IMR-90 (cell line): ENCODE results near the gene DCAKD. TPM values are rescaled to one million over a fixed set of nuclear protein-coding genes. Genes with fewer than 3 reads are reported as not detected.

Experiments
- ATAC-seq: fragments of 200-7000 bp; cut with Tn5 transposase; 2 replicates; pipeline ENCODE4 v1.9.1; 2020; ENCODE audit warnings: low read depth, mild to moderate bottlenecking, moderate library complexity
- BruUV-seq: library from RNA; stranded (reverse); fragments of 400-500 nt; replicated peaks from 2 replicates; lab custom pipeline; 2021; lab: Mats Ljungman, UMichigan
- CTCF ChIA-PET: fragments of 300-600 bp; formaldehyde crosslinking; extraction: SDS; loops from one replicate; lab custom pipeline; 2021; ENCODE audit warnings: antibody characterized with exemption; lab: Yijun Ruan, JAX
- POLR2A ChIA-PET: fragments of 300-600 bp; sonication (Branson Sonifier 250); formaldehyde crosslinking; loops from one replicate; lab custom pipeline; 2022; ENCODE audit warnings: antibody characterized with exemption; ENCODE audit not compliant: unreplicated experiment; lab: Charles Lee
- DNase-seq: peaks from one replicate; pipeline ENCODE4 v3.0.0; 2013
- H2AFZ ChIP-seq: replicated peaks from 2 replicates; pipeline ENCODE3; 2013; ENCODE audit warnings: low read length, mild to moderate bottlenecking; ENCODE audit not compliant: poor library complexity
- H2AK5ac ChIP-seq: 2 replicates; pipeline ENCODE4 v1.6.1; 2013; ENCODE audit warnings: low read depth, low read length, inconsistent platforms
- H2AK9ac ChIP-seq: replicated peaks from 2 replicates; pipeline ENCODE3; 2013; ENCODE audit warnings: mild to moderate bottlenecking, low read depth, low read length, moderate library complexity; ENCODE audit not compliant: poor library complexity
- H2BK120ac ChIP-seq: 2 replicates; pipeline ENCODE4 v1.6.1; 2013; ENCODE audit warnings: low read depth, low read length, inconsistent platforms
- H2BK15ac ChIP-seq: 3 replicates; pipeline ENCODE4 v1.6.1; 2013; ENCODE audit warnings: low read depth, low read length, inconsistent platforms
- H2BK20ac ChIP-seq: 2 replicates; pipeline ENCODE4 v1.6.1; 2013; ENCODE audit warnings: low read depth, mild to moderate bottlenecking, inconsistent platforms, low read length, moderate library complexity
- H2BK5ac ChIP-seq: 2 replicates; pipeline ENCODE4 v1.6.1; 2013; ENCODE audit warnings: mild to moderate bottlenecking, low read depth, low read length, inconsistent platforms; ENCODE audit not compliant: poor library complexity, severe bottlenecking
- H3K14ac ChIP-seq: replicated peaks from 2 replicates; pipeline ENCODE4 v1.6.1; 2013; ENCODE audit warnings: low read depth, low read length, inconsistent platforms
- H3K18ac ChIP-seq: 2 replicates; pipeline ENCODE4 v1.6.1; 2013; ENCODE audit warnings: low read depth, low read length, control low read depth
- H3K23ac ChIP-seq: 2 replicates; pipeline ENCODE4 v1.6.1; 2013; ENCODE audit warnings: low read depth, low read length, inconsistent platforms
- H3K27ac ChIP-seq: 2 replicates; pipeline ENCODE4 v1.5.1; 2013; ENCODE audit warnings: mild to moderate bottlenecking, control low read depth, low read length; ENCODE audit not compliant: insufficient read depth
- H3K27me3 ChIP-seq: 2 replicates; pipeline ENCODE4 v1.6.1; 2013; ENCODE audit warnings: low read length; ENCODE audit not compliant: control insufficient read depth, insufficient read depth
- H3K36me3 ChIP-seq: 2 replicates; pipeline ENCODE4 v1.6.1; 2013; ENCODE audit warnings: low read length, mixed read lengths; ENCODE audit not compliant: control insufficient read depth, insufficient read depth
- H3K4ac ChIP-seq: 2 replicates; pipeline ENCODE4 v1.6.1; 2013; ENCODE audit warnings: low read depth, low read length, inconsistent platforms
- H3K4me1 ChIP-seq: 2 replicates; pipeline ENCODE4 v1.6.1; 2013; ENCODE audit warnings: low read length, mixed read lengths; ENCODE audit not compliant: control insufficient read depth, insufficient read depth
- H3K4me2 ChIP-seq: 2 replicates; pipeline ENCODE4 v1.6.1; 2013; ENCODE audit warnings: low read depth, mild to moderate bottlenecking, control low read depth, low read length, moderate library complexity
- H3K4me3 ChIP-seq: 2 replicates; pipeline ENCODE4 v1.5.1; 2013; ENCODE audit warnings: low read depth, mild to moderate bottlenecking, control low read depth, low read length, moderate library complexity; ENCODE audit not compliant: insufficient read depth
- H3K56ac ChIP-seq: 2 replicates; pipeline ENCODE4 v1.6.1; 2013; ENCODE audit warnings: low read length, inconsistent platforms; ENCODE audit not compliant: insufficient read depth; ENCODE audit errors: extremely low read depth
- H3K79me1 ChIP-seq, 2 experiments: 2 replicates each; pipeline ENCODE4 v1.6.1; 2013; ENCODE audit warnings: low read length in 2 of 2, inconsistent platforms in 1 of 2, low read depth in 1 of 2
- H3K9ac ChIP-seq: 2 replicates; pipeline ENCODE4 v1.6.1; 2013; ENCODE audit warnings: low read depth, low read length, control low read depth
- H3K9me1 ChIP-seq: 2 replicates; pipeline ENCODE4 v1.6.1; 2013; ENCODE audit warnings: low read length, inconsistent platforms; ENCODE audit not compliant: insufficient read depth
- H3K9me3 ChIP-seq: 2 replicates; pipeline ENCODE4 v1.6.1; 2013; ENCODE audit warnings: low read length; ENCODE audit not compliant: control insufficient read depth, insufficient read depth
- H4K20me1 ChIP-seq: 2 replicates; pipeline ENCODE4 v1.6.1; 2013; ENCODE audit warnings: low read length, inconsistent platforms; ENCODE audit not compliant: insufficient read depth
- H4K5ac ChIP-seq: 2 replicates; pipeline ENCODE4 v1.6.1; 2013; ENCODE audit warnings: mild to moderate bottlenecking, low read depth, low read length, control low read depth
- H4K8ac ChIP-seq, 2 experiments: 2 replicates each; pipeline ENCODE4 v1.6.1; 2013; ENCODE audit warnings: low read depth in 2 of 2, low read length in 2 of 2, control low read depth in 1 of 2, inconsistent platforms in 1 of 2
- H4K91ac ChIP-seq: 2 replicates; pipeline ENCODE4 v1.6.1; 2013; ENCODE audit warnings: low read depth, low read length, inconsistent platforms; ENCODE audit not compliant: insufficient read depth
- BHLHE40 ChIP-seq: fragments of 150-350 bp; IDR thresholded peaks from 2 replicates; pipeline ENCODE4 v1.6.1; 2016; ENCODE audit warnings: mild to moderate bottlenecking, low read depth, low read length
- CEBPB ChIP-seq: IDR thresholded peaks from 2 replicates; pipeline ENCODE4 v1.6.1; 2012; ENCODE audit warnings: low read depth, low read length, improper control_type of control experiment
- CHD1 ChIP-seq: IDR thresholded peaks from 2 replicates; pipeline ENCODE4 v1.6.1; 2012; ENCODE audit warnings: low read depth, low read length, improper control_type of control experiment
- MAFK ChIP-seq: IDR thresholded peaks from 2 replicates; pipeline ENCODE4 v1.6.1; 2012; ENCODE audit warnings: low read depth, low read length, improper control_type of control experiment
- MXI1 ChIP-seq: IDR thresholded peaks from 2 replicates; pipeline ENCODE4 v1.6.1; 2012; ENCODE audit warnings: low read depth, mild to moderate bottlenecking, low read length, moderate library complexity, borderline replicate concordance
- NFE2L2 ChIP-seq: fragments of 150-350 bp; IDR thresholded peaks from 2 replicates; pipeline ENCODE4 v1.6.1; 2016; ENCODE audit warnings: low read depth, mild to moderate bottlenecking, low read length
- POLR2A ChIP-seq: IDR thresholded peaks from 2 replicates; pipeline ENCODE4 v1.6.1; 2012; ENCODE audit warnings: mild to moderate bottlenecking, low read depth, low read length
- RAD21 ChIP-seq: IDR thresholded peaks from 2 replicates; pipeline ENCODE4 v1.6.1; 2012; ENCODE audit warnings: low read length, improper control_type of control experiment
- RFX5 ChIP-seq: IDR thresholded peaks from 2 replicates; pipeline ENCODE4 v1.8.0; 2012; ENCODE audit warnings: low read depth, mild to moderate bottlenecking, low read length, moderate library complexity
- SMC3 ChIP-seq: fragments of 150-350 bp; IDR thresholded peaks from 2 replicates; pipeline ENCODE4 v1.6.1; 2016; ENCODE audit warnings: low read depth, mild to moderate bottlenecking, antibody characterized with exemption, low read length, moderate library complexity
- WGBS, 2 experiments: methylation state at CpG; one replicate each; pipeline versions ENCODE4 v1.1.5 to v1.1.7; 2013; ENCODE audit warnings: missing lambda C conversion rate in 2 of 2; ENCODE audit not compliant: insufficient read length in 1 of 2; ENCODE audit errors: extremely low coverage in 2 of 2; 5-methylcytosine and 5-hydroxymethylcytosine counted together
- dilution Hi-C: fragments of 300-500 bp; cut with HindIII; formaldehyde crosslinking; loops from one replicate; pipeline ENCODE4 v1.14.3; 2018; ENCODE audit warnings: low sequenced_read_pairs; ENCODE audit not compliant: unreplicated experiment
- in situ Hi-C: fragments of 300-500 bp; cut with MboI; formaldehyde crosslinking; loops from 3 replicates; pipeline ENCODE4 v1.14.3; 2019; ENCODE audit warnings: low sequenced_read_pairs, inconsistent platforms, mixed read lengths
- intact Hi-C: fragments of 100-400 bp; cut with micrococcal nuclease; formaldehyde crosslinking; loops from 2 replicates; pipeline ENCODE4 v1.10.0; 2022
- polyA plus RNA-seq, 3 experiments: library from polyadenylated mRNA; depleted of rRNA; stranded (reverse); fragments of >200 nt; gene quantifications; 2 replicates each; pipeline ENCODE4 v1.2.3, GENCODE V29; 2012; ENCODE audit warnings: low replicate concordance in 1 of 3
- total RNA-seq: library from RNA; depleted of rRNA; stranded (reverse); fragments of >200 nt; gene quantifications from 2 replicates; pipeline ENCODE4 v1.2.3, GENCODE V29; 2012
- TF ChIP-seq, protein P1 (sequence below): fragments of 150-350 bp; IDR thresholded peaks from 2 replicates; pipeline ENCODE4 v1.6.1; 2016; ENCODE audit warnings: low read depth, mild to moderate bottlenecking, low read length, moderate library complexity, borderline replicate concordance
- TF ChIP-seq, protein P2 (sequence below): fragments of 150-350 bp; IDR thresholded peaks from 2 replicates; pipeline ENCODE4 v1.6.1; 2017; ENCODE audit warnings: mild to moderate bottlenecking, antibody characterized with exemption, low read length, low read depth

Gene DCAKD
- total and polyA plus RNA-seq, 2 of the 4 experiments (the other 2 are of a cell fraction) = 31.3 to 47.9 TPM

DNA sequence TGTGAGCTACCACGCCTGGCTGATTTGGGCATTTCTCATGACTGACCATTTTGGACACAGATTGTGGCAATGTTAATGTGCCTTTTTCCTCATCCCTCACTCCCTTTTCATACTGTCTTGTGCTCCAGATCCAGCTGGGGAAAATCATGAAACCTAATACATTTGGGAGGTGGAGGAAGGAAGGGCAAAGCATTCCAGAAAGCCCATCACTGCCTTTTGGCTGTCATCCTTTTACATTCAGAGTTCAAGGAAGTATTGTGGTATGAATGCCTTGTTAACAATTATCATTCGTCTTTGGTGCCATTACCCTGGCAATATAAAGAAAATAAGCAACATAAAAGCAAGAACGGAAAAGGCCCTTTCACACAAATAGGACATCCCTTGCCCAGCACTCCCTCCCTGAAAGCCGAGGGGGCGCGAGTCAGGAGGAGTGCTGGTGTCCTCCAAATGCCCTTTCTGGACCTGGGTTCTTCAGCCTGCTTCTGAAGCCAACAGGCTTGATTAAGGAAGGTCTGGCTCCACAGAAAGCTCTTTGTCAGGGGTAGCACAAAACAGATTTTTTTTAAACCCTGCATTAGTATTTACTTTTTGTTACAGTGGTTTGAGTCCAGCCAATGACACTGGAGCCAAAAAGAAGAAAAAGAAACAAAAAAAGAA lies 29.7 kb upstream of the DCAKD start:
- Histone ChIP-seq H3K9me3 (no peaks in the 10 kb centered on the region), H3K27ac (peak overlapping the region; percentile 96; the same call in 1 of the 2 replicates), H3K4ac (no peak overlapping the region), H3K56ac (no peak overlapping the region), H2BK120ac (no peak overlapping the region), H4K5ac (peak overlapping the region; percentile 74; the same call in 1 of the 2 replicates), H2AK9ac (no peak overlapping the region), H4K8ac (no peak overlapping the region), H2BK20ac (no peak overlapping the region), H4K20me1 (no peaks in the 10 kb centered on the region), H3K9ac (no peak overlapping the region; the same call in 1 of the 2 replicates), H3K4me2 (no peak overlapping the region; the same call in 1 of the 2 replicates), H3K4me1 (peaks cover 14% of the 10 kb centered on the region), H3K14ac (no peak overlapping the region), H3K79me1 (peaks cover 23 to 62% of the 10 kb centered on the region in 2 experiments), H3K9me1 (peaks cover 2% of the 10 kb centered on the region; the same call in 1 of the 2 replicates), H3K23ac (no peak overlapping the region), H3K18ac (no peak overlapping the region; the same call in 1 of the 2 replicates), H3K27me3 (no peaks in the 10 kb centered on the region), H3K36me3 (peaks cover 29% of the 10 kb centered on the region), H4K91ac (no peak overlapping the region), H2AK5ac (no peak overlapping the region; the same call in 1 of the 2 replicates), H2BK15ac (no peak overlapping the region), H2AFZ (no peak overlapping the region), H2BK5ac (no peak overlapping the region), H3K4me3 (no peak overlapping the region)
- WGBS, 2 experiments = 79% methylated on average over 4 of the region's 6 CpGs; no CpG with 5 or more reads in 1 of the 2 experiments
- dilution Hi-C loops (no loop called here), intact Hi-C loops (no loop called here), in situ Hi-C loops (no loop called here)
- POLR2A ChIA-PET = interaction anchor here (0.6 kb wide), 1 partner anchor 30 kb away, joined by 3 read pairs; no protein-coding TSS in a partner anchor
- CTCF ChIA-PET = no interaction called here
- DNase-seq (no peak), ATAC-seq (peak; percentile 77)
- no peak for TF ChIP-seq RAD21
- TF ChIP-seq, protein P1, sequence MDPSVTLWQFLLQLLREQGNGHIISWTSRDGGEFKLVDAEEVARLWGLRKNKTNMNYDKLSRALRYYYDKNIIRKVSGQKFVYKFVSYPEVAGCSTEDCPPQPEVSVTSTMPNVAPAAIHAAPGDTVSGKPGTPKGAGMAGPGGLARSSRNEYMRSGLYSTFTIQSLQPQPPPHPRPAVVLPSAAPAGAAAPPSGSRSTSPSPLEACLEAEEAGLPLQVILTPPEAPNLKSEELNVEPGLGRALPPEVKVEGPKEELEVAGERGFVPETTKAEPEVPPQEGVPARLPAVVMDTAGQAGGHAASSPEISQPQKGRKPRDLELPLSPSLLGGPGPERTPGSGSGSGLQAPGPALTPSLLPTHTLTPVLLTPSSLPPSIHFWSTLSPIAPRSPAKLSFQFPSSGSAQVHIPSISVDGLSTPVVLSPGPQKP = no peak
- TF ChIP-seq SMC3 = no peak
- TF ChIP-seq RFX5 = no peak
- TF ChIP-seq, protein P2, sequence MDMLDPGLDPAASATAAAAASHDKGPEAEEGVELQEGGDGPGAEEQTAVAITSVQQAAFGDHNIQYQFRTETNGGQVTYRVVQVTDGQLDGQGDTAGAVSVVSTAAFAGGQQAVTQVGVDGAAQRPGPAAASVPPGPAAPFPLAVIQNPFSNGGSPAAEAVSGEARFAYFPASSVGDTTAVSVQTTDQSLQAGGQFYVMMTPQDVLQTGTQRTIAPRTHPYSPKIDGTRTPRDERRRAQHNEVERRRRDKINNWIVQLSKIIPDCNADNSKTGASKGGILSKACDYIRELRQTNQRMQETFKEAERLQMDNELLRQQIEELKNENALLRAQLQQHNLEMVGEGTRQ = no peak
- no peak for TF ChIP-seq MAFK
- TF ChIP-seq CHD1 = no peak
- TF ChIP-seq MXI1 = no peak
- no peak for TF ChIP-seq BHLHE40
- TF ChIP-seq NFE2L2 = no peak
- TF ChIP-seq CEBPB = no peak
- no peak for TF ChIP-seq POLR2A
- BruUV-seq = no TSS peak
